ENCODE measurements around the gene SYCE3. TPM values are rescaled to one million over a fixed set of nuclear protein-coding genes. Genes with fewer than 3 reads are reported as not detected.

Gene SYCE3
- 2.1 and 3.6 TPM in 2 replicates for polyA plus RNA-seq (2012; rRNA removed)
- 4.5 and 6.4 TPM in 2 replicates for polyA plus RNA-seq (2012; cell fraction: cytosol; rRNA removed)
- polyA plus RNA-seq (2012; cell fraction: nucleus; rRNA removed): 0.91 and 1.9 TPM in 2 replicates

- CTCF ChIA-PET: interaction anchor here (0.6 to 4.9 kb wide), 32 partner anchors 10 to 260 kb away, joined by 3 to 73 read pairs (median 6); partner anchors contain the start of genes CHKB, CPT1B, KLHDC7B and LMF2
- 4% methylated on average over 35 of the region's 61 CpGs for WGBS (ENCODE audit: low lambda C conversion rate)
- H3K9ac ChIP-seq: peak within 1 kb of the TSS; percentile 32; the same call in 1 of the 2 replicates
- no peaks in the 10 kb centered on the region for H3K9me2 ChIP-seq
- no peaks in the 10 kb centered on the region for H3K27me3 ChIP-seq (ENCODE audit: insufficient read depth)
- H4K20me1 ChIP-seq (ENCODE audit: insufficient read depth): no peaks in the 10 kb centered on the region
- no peaks in the 10 kb centered on the region for H3K36me3 ChIP-seq (replicated peaks in 1 of 2; ENCODE audit: control insufficient read depth in 1 of 2, insufficient read depth in 2 of 2, low read length in 1 of 2)
- H3K4me3 ChIP-seq (ENCODE audit: low read depth in 2 of 2, low read length in 1 of 2): peak within 1 kb of the TSS; percentile 62 to 96
- H3F3A ChIP-seq (replicated peaks; ENCODE audit: insufficient read depth): no peaks in the 10 kb centered on the region
- H3K79me2 ChIP-seq (ENCODE audit: insufficient read depth): no peaks in the 10 kb centered on the region
- peak within 1 kb of the TSS; percentile 97 for H2AFZ ChIP-seq (ENCODE audit: low read depth)
- POLR2A ChIA-PET: interaction anchor here (1.0 to 2.7 kb wide), 5 partner anchors 13 to 39 kb away, joined by 4 to 12 read pairs (median 7); partner anchors contain the start of genes KLHDC7B and SCO2
- DNase-seq: peak; percentile 97
- TF ChIP-seq RAD21 (IDR thresholded peaks at IDR 0.05; ENCODE audit: low read length) (peak; percentile 65), EP300 (IDR thresholded peaks at IDR 0.05; ENCODE audit: borderline replicate concordance in 1 of 2, low read depth in 1 of 2, low read length in 1 of 2) (no peak), SIN3A (IDR thresholded peaks at IDR 0.05; ENCODE audit: borderline replicate concordance, low read depth, low read length) (no peak), POLR2AphosphoS5 (IDR thresholded peaks at IDR 0.05; ENCODE audit: low read depth, low read length) (peak; percentile 70; the same call in 1 of the 2 replicates), FOXM1 (IDR thresholded peaks at IDR 0.05; ENCODE audit: low read depth) (no peak), CHD2 (IDR thresholded peaks at IDR 0.05; ENCODE audit: low read length, partially characterized antibody) (peak; percentile 55), REST (IDR thresholded peaks at IDR 0.05; ENCODE audit: low read depth, low read length) (no peak), RCOR1 (IDR thresholded peaks at IDR 0.05; ENCODE audit: low read length) (peak; percentile 47), RFX5 (IDR thresholded peaks at IDR 0.05; ENCODE audit: low read length) (0 out of 2 replicates have a peak, but pooled peaks have one; percentile 29), MEF2A (IDR thresholded peaks at IDR 0.05; ENCODE audit: borderline replicate concordance, low read depth) (no peak), SMC3 (IDR thresholded peaks at IDR 0.05; ENCODE audit: low read depth, low read length) (peak; percentile 26; the same call in 1 of the 2 replicates), TAF1 (IDR thresholded peaks at IDR 0.05; ENCODE audit: borderline replicate concordance, low read depth, low read length) (peak; percentile 22; the same call in 1 of the 2 replicates), GABPA (IDR thresholded peaks at IDR 0.05; ENCODE audit: low read depth) (peak; percentile 75), CTCF (IDR thresholded peaks at IDR 0.05) (peak; percentile 79), EZH2phosphoT487 (IDR thresholded peaks at IDR 0.05; ENCODE audit: borderline replicate concordance, low read depth) (no peak), PBX3 (IDR thresholded peaks at IDR 0.05) (no peak), MAX (IDR thresholded peaks at IDR 0.05; ENCODE audit: low read depth) (0 out of 2 replicates have a peak, but pooled peaks have one; percentile 4), IRF3 (IDR thresholded peaks at IDR 0.05; ENCODE audit: low read depth, low read length) (no peak; the same call in 1 of the 2 replicates), MXI1 (IDR thresholded peaks at IDR 0.05; ENCODE audit: low read depth, low read length) (peak; percentile 63), TCF12 (IDR thresholded peaks at IDR 0.05) (no peak), JUND (IDR thresholded peaks at IDR 0.05) (no peak), GATA2 (CRISPR knock-in tag; IDR thresholded peaks at IDR 0.05) (no peak), YY1 (IDR thresholded peaks at IDR 0.05; ENCODE audit: low read depth) (no peak)
- no peak within 1 kb of the TSS; a peak in 2 of 4 replicates for H3K27ac ChIP-seq (ENCODE audit: low read depth in 2 of 2, low read length in 1 of 2)
- H3K4me1 ChIP-seq (ENCODE audit: control insufficient read depth in 1 of 2, insufficient read depth in 2 of 2, low read depth in 1 of 2, low read length in 1 of 2): peaks cover 0 to 4% of the 10 kb centered on the region in 2 experiments; a peak in 1 of 4 replicates
- H3K4me2 ChIP-seq: peak within 1 kb of the TSS; percentile 93
- no peaks in the 10 kb centered on the region for H3K9me3 ChIP-seq
These were observed at the start of gene SYCE3 for GRCh38 chr22:50562523-50563412. SYCE3 (minus strand) TSS chr22:50562919; CDS start chr22:50556405, 6,514 bp downstream.
